HCT116 (cell line): ENCODE results near the gene SPEN.

Experiments
- FOSL1 ChIP-seq: IDR thresholded peaks from 2 replicates; pipeline ENCODE4 v1.6.1; 2012; ENCODE audit warnings: low read depth
- ZBTB33 ChIP-seq: IDR thresholded peaks from 2 replicates; pipeline ENCODE4 v1.6.1; 2011; ENCODE audit warnings: mild to moderate bottlenecking, low read length, moderate library complexity; ENCODE audit not compliant: insufficient replicate concordance; ENCODE audit errors: extremely low read depth

GRCh38 chr1:15972409-15972808, 124.9 kb downstream of the SPEN start:
- TF ChIP-seq ZBTB33 (no peak), FOSL1 (no peak)
